MM.1S (cell line): Measurements from ENCODE around the gene COPB1.

Experiments
- DNase-seq: peaks from one replicate; pipeline ENCODE4 v3.0.0-alpha.2; 2015
- H2AFZ ChIP-seq: fragments of 300-600 bp; sonication (generic); 2 replicates; pipeline ENCODE4 v1.6.0; 2016; ENCODE audit warnings: antibody characterized with exemption, low read length
- H3F3A ChIP-seq: fragments of 300-600 bp; sonication (generic); 2 replicates; pipeline ENCODE4 v1.6.1; 2016; ENCODE audit warnings: mild to moderate bottlenecking, antibody characterized with exemption, low read length, moderate library complexity, mixed read lengths; ENCODE audit not compliant: insufficient read depth
- H3K27ac ChIP-seq: fragments of 300-600 bp; sonication (generic); 2 replicates; pipeline ENCODE4 v1.5.1; 2016; ENCODE audit warnings: mild to moderate bottlenecking, low read length
- H3K27me3 ChIP-seq: fragments of 300-600 bp; sonication (generic); replicated peaks from 2 replicates; pipeline ENCODE4 v1.6.0; 2016; ENCODE audit warnings: low read length; ENCODE audit not compliant: insufficient read depth
- H3K36me3 ChIP-seq: fragments of 300-600 bp; sonication (generic); replicated peaks from 2 replicates; pipeline ENCODE4 v1.6.1; 2016; ENCODE audit warnings: mild to moderate bottlenecking, low read length, mixed read lengths; ENCODE audit not compliant: insufficient read depth
- H3K4me1 ChIP-seq: fragments of 300-600 bp; sonication (generic); 2 replicates; pipeline ENCODE4 v1.6.1; 2016; ENCODE audit warnings: low read length, mixed read lengths
- H3K4me2 ChIP-seq: fragments of 300-600 bp; sonication (generic); 2 replicates; pipeline ENCODE4 v1.6.0; 2016; ENCODE audit warnings: low read depth, low read length
- H3K4me3 ChIP-seq: fragments of 300-600 bp; sonication (generic); 2 replicates; pipeline ENCODE4 v1.5.1; 2016; ENCODE audit warnings: low read length, mixed read lengths
- H3K79me2 ChIP-seq: fragments of 300-600 bp; sonication (generic); 2 replicates; pipeline ENCODE4 v1.6.1; 2016; ENCODE audit warnings: mixed run types, low read length, mixed read lengths
- H3K9ac ChIP-seq: fragments of 300-600 bp; sonication (generic); 2 replicates; pipeline ENCODE4 v1.6.1; 2016; ENCODE audit warnings: low read length, mixed read lengths
- H3K9me2 ChIP-seq: fragments of 300-600 bp; sonication (generic); replicated peaks from 2 replicates; pipeline ENCODE4 v1.6.1; 2016; ENCODE audit warnings: mild to moderate bottlenecking, low read length, mixed read lengths; ENCODE audit not compliant: insufficient read depth
- H3K9me3 ChIP-seq: fragments of 300-600 bp; sonication (generic); replicated peaks from 2 replicates; pipeline ENCODE4 v1.6.1; 2016; ENCODE audit warnings: mild to moderate bottlenecking, low read length, mixed read lengths; ENCODE audit not compliant: insufficient read depth
- H4K20me1 ChIP-seq: fragments of 300-600 bp; sonication (generic); 2 replicates; pipeline ENCODE4 v1.6.1; 2016; ENCODE audit warnings: mild to moderate bottlenecking, low read length, moderate library complexity, mixed read lengths; ENCODE audit not compliant: insufficient read depth
- EZH2 ChIP-seq: fragments of 300-600 bp; sonication (generic); optimal IDR thresholded peaks from 2 replicates; pipeline ENCODE3; 2017; ENCODE audit warnings: low read depth, mild to moderate bottlenecking, antibody characterized with exemption, low read length, mixed read lengths
- EZH2phosphoT487 ChIP-seq: fragments of 300-600 bp; sonication (generic); IDR thresholded peaks from 2 replicates; pipeline ENCODE4 v1.6.1; 2018; ENCODE audit warnings: antibody characterized with exemption, low read length
- TF ChIP-seq, protein P1 (sequence below): fragments of 300-600 bp; sonication (generic); IDR thresholded peaks from 2 replicates; pipeline ENCODE4 v1.5.1; 2016; ENCODE audit warnings: antibody characterized with exemption, low read length, mixed read lengths

Gene COPB1

DNA sequence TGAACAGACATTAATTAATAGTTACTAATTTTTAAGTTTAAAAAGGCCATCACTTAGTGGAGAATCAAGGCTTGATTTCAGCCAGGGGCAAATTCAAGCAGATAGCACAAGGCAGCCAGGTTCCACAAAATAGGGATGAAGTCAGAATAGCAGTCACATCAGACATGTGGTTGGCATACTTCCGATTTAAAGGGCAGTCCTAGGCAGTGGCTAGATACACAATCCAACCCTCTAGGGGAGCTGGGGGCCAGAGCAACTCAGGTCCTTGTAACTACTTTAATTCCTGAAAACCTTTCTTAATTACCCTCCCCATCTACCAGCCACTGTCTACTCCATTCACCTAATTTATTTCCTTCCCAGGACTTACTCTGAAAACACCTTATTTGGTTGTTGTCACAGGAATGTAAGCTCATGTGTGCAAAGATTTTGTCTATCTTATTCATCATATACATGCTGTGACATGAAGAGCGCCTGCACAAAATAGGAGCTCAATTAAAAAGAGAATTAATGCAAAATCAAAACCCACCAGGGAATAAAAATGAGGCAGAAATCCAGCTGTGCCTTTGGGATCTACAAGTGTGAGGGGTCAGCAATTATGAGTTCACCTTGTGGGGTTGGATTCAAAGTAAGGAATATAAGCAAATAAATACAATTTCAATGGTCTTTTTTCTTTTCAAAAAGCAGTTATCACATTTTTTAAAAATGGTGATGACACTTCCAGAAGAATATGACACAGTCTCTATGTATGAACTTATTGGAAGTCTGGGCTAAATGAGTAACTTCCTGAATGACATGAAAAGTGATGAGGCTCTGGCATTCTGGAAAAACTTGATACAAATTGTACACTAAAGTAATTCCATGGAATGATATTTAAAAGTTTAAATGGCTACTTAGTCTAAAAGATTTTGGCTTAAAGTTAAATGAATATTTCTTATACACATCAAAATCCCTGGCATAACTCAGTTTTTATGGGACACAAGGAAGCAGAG lies 53.8 kb downstream of the COPB1 start:
- Histone ChIP-seq H3K9ac (no peak overlapping the region), H3K4me1 (peaks cover 6% of the 10 kb centered on the region; the same call in 1 of the 2 replicates), H2AFZ (no peak overlapping the region), H3K9me3 (no peaks in the 10 kb centered on the region), H3K9me2 (no peaks in the 10 kb centered on the region), H3K4me3 (no peak overlapping the region), H3K27ac (no peak overlapping the region), H3F3A (no peaks in the 10 kb centered on the region), H3K4me2 (no peak overlapping the region), H4K20me1 (no peaks in the 10 kb centered on the region), H3K79me2 (no peaks in the 10 kb centered on the region), H3K27me3 (no peaks in the 10 kb centered on the region), H3K36me3 (no peaks in the 10 kb centered on the region)
- TF ChIP-seq EZH2phosphoT487 (no peak), EZH2 (no peak)
- TF ChIP-seq, protein P1, sequence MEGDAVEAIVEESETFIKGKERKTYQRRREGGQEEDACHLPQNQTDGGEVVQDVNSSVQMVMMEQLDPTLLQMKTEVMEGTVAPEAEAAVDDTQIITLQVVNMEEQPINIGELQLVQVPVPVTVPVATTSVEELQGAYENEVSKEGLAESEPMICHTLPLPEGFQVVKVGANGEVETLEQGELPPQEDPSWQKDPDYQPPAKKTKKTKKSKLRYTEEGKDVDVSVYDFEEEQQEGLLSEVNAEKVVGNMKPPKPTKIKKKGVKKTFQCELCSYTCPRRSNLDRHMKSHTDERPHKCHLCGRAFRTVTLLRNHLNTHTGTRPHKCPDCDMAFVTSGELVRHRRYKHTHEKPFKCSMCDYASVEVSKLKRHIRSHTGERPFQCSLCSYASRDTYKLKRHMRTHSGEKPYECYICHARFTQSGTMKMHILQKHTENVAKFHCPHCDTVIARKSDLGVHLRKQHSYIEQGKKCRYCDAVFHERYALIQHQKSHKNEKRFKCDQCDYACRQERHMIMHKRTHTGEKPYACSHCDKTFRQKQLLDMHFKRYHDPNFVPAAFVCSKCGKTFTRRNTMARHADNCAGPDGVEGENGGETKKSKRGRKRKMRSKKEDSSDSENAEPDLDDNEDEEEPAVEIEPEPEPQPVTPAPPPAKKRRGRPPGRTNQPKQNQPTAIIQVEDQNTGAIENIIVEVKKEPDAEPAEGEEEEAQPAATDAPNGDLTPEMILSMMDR, result no peak
- no peak for DNase-seq

DNA sequence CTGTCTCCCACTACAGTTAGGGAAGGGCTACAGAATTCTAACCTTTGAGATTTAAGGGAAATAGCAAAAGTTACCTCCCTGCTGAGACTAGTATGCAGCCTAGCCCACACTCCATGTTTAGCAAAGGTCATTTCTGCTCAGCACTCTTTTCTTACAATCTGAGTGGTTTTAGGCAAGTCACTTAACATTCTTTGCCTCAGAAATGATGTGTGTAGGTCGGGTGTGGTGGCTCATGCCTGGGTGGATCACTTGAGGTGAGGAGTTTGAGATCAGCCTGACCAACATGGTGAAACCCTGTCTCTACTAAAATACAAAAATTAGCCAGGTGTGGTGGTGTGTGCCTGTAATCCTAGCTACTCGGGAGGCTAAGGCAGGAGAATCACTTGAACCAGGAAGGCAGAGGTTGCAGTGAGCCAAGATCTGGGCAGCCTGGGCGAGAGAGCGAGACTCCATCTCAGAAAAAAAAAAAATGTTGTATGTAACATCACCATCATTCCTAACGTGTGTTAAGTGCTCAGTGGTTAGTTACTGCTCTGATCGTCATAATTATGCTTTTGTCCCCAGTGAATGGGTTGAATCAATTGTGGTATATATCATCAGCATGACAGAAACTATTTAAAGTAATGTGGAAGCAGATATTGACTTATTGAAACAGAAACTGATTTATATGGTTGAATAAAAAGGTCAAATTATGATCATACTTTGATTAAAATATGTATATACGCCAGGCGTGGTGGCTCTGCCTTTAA lies 55.0 kb downstream of the COPB1 start:
- no peak for TF ChIP-seq EZH2
- TF ChIP-seq, protein P1, result no peak
- TF ChIP-seq EZH2phosphoT487, result no peak
- no peaks in the 10 kb centered on the region for H3F3A ChIP-seq

DNA sequence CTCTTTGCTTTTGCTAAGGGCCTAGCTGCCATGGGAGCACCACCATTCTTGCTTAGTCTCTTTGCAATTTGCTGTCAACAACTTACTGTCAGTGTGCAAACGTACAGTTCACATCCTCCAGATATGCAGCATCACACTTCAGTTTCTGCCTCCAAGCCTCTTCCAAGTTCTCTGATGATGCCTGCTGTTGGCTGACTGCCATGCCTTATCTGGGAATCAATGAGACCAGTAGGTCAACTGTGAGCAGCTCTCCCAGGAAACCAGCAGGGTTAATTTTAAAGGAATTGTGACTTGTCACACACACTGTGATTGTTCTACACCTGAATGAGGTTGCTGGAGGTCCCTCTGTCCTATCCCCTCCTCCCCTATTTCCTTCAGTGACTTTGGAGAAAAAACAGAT lies 56.0 kb downstream of the COPB1 start:
- Histone ChIP-seq H3K27ac (no peak overlapping the region), H3K79me2 (no peaks in the 10 kb centered on the region), H3F3A (no peaks in the 10 kb centered on the region), H3K9me2 (no peaks in the 10 kb centered on the region), H3K27me3 (no peaks in the 10 kb centered on the region), H3K9me3 (no peaks in the 10 kb centered on the region), H3K4me1 (peaks cover 6% of the 10 kb centered on the region; the same call in 1 of the 2 replicates), H3K4me2 (no peak overlapping the region), H4K20me1 (no peaks in the 10 kb centered on the region), H2AFZ (no peak overlapping the region), H3K4me3 (no peak overlapping the region), H3K36me3 (no peaks in the 10 kb centered on the region), H3K9ac (no peak overlapping the region)
- TF ChIP-seq EZH2phosphoT487, result no peak
- no peak for DNase-seq

More for the DNA sequence above, 55.0 kb downstream of the COPB1 start:
- Histone ChIP-seq H3K27ac (no peak overlapping the region), H3K4me3 (no peak overlapping the region), H3K36me3 (no peaks in the 10 kb centered on the region), H3K27me3 (no peaks in the 10 kb centered on the region), H3K9me3 (no peaks in the 10 kb centered on the region), H3K79me2 (no peaks in the 10 kb centered on the region), H2AFZ (no peak overlapping the region), H4K20me1 (no peaks in the 10 kb centered on the region), H3K9ac (no peak overlapping the region), H3K4me1 (peaks cover 6% of the 10 kb centered on the region; the same call in 1 of the 2 replicates), H3K9me2 (no peaks in the 10 kb centered on the region), H3K4me2 (no peak overlapping the region)
- DNase-seq, result no peak
